IMR-90 (cell line): ENCODE results near the gene FARS2. TPM values are rescaled to one million over a fixed set of nuclear protein-coding genes. Genes with fewer than 3 reads are reported as not detected.

ENCODE experiments used
- ATAC-seq: fragments of 200-7000 bp; cut with Tn5 transposase; 2 replicates; pipeline ENCODE4 v1.9.1; 2020; ENCODE audit warnings: low read depth, mild to moderate bottlenecking, moderate library complexity
- BruUV-seq: library from RNA; stranded (reverse); fragments of 400-500 nt; replicated peaks from 2 replicates; lab custom pipeline; 2021; lab: Mats Ljungman, UMichigan
- CTCF ChIA-PET: fragments of 300-600 bp; formaldehyde crosslinking; extraction: SDS; loops from one replicate; lab custom pipeline; 2021; ENCODE audit warnings: antibody characterized with exemption; lab: Yijun Ruan, JAX
- POLR2A ChIA-PET: fragments of 300-600 bp; sonication (Branson Sonifier 250); formaldehyde crosslinking; loops from one replicate; lab custom pipeline; 2022; ENCODE audit warnings: antibody characterized with exemption; ENCODE audit not compliant: unreplicated experiment; lab: Charles Lee
- DNase-seq: peaks from one replicate; pipeline ENCODE4 v3.0.0; 2013
- H2AFZ ChIP-seq: replicated peaks from 2 replicates; pipeline ENCODE3; 2013; ENCODE audit warnings: low read length, mild to moderate bottlenecking; ENCODE audit not compliant: poor library complexity
- H2AK5ac ChIP-seq: 2 replicates; pipeline ENCODE4 v1.6.1; 2013; ENCODE audit warnings: low read depth, low read length, inconsistent platforms
- H2AK9ac ChIP-seq: replicated peaks from 2 replicates; pipeline ENCODE3; 2013; ENCODE audit warnings: mild to moderate bottlenecking, low read depth, low read length, moderate library complexity; ENCODE audit not compliant: poor library complexity
- H2BK120ac ChIP-seq: 2 replicates; pipeline ENCODE4 v1.6.1; 2013; ENCODE audit warnings: low read depth, low read length, inconsistent platforms
- H2BK15ac ChIP-seq: 3 replicates; pipeline ENCODE4 v1.6.1; 2013; ENCODE audit warnings: low read depth, low read length, inconsistent platforms
- H2BK20ac ChIP-seq: 2 replicates; pipeline ENCODE4 v1.6.1; 2013; ENCODE audit warnings: low read depth, mild to moderate bottlenecking, inconsistent platforms, low read length, moderate library complexity
- H2BK5ac ChIP-seq: 2 replicates; pipeline ENCODE4 v1.6.1; 2013; ENCODE audit warnings: mild to moderate bottlenecking, low read depth, low read length, inconsistent platforms; ENCODE audit not compliant: poor library complexity, severe bottlenecking
- H3K14ac ChIP-seq: replicated peaks from 2 replicates; pipeline ENCODE4 v1.6.1; 2013; ENCODE audit warnings: low read depth, low read length, inconsistent platforms
- H3K18ac ChIP-seq: 2 replicates; pipeline ENCODE4 v1.6.1; 2013; ENCODE audit warnings: low read depth, low read length, control low read depth
- H3K23ac ChIP-seq: 2 replicates; pipeline ENCODE4 v1.6.1; 2013; ENCODE audit warnings: low read depth, low read length, inconsistent platforms
- H3K27ac ChIP-seq: 2 replicates; pipeline ENCODE4 v1.5.1; 2013; ENCODE audit warnings: mild to moderate bottlenecking, control low read depth, low read length; ENCODE audit not compliant: insufficient read depth
- H3K27me3 ChIP-seq: 2 replicates; pipeline ENCODE4 v1.6.1; 2013; ENCODE audit warnings: low read length; ENCODE audit not compliant: control insufficient read depth, insufficient read depth
- H3K36me3 ChIP-seq: 2 replicates; pipeline ENCODE4 v1.6.1; 2013; ENCODE audit warnings: low read length, mixed read lengths; ENCODE audit not compliant: control insufficient read depth, insufficient read depth
- H3K4ac ChIP-seq: 2 replicates; pipeline ENCODE4 v1.6.1; 2013; ENCODE audit warnings: low read depth, low read length, inconsistent platforms
- H3K4me1 ChIP-seq: 2 replicates; pipeline ENCODE4 v1.6.1; 2013; ENCODE audit warnings: low read length, mixed read lengths; ENCODE audit not compliant: control insufficient read depth, insufficient read depth
- H3K4me2 ChIP-seq: 2 replicates; pipeline ENCODE4 v1.6.1; 2013; ENCODE audit warnings: low read depth, mild to moderate bottlenecking, control low read depth, low read length, moderate library complexity
- H3K4me3 ChIP-seq: 2 replicates; pipeline ENCODE4 v1.5.1; 2013; ENCODE audit warnings: low read depth, mild to moderate bottlenecking, control low read depth, low read length, moderate library complexity; ENCODE audit not compliant: insufficient read depth
- H3K56ac ChIP-seq: 2 replicates; pipeline ENCODE4 v1.6.1; 2013; ENCODE audit warnings: low read length, inconsistent platforms; ENCODE audit not compliant: insufficient read depth; ENCODE audit errors: extremely low read depth
- H3K79me1 ChIP-seq, 2 experiments: 2 replicates each; pipeline ENCODE4 v1.6.1; 2013; ENCODE audit warnings: low read length in 2 of 2, inconsistent platforms in 1 of 2, low read depth in 1 of 2
- H3K9ac ChIP-seq: 2 replicates; pipeline ENCODE4 v1.6.1; 2013; ENCODE audit warnings: low read depth, low read length, control low read depth
- H3K9me1 ChIP-seq: 2 replicates; pipeline ENCODE4 v1.6.1; 2013; ENCODE audit warnings: low read length, inconsistent platforms; ENCODE audit not compliant: insufficient read depth
- H3K9me3 ChIP-seq: 2 replicates; pipeline ENCODE4 v1.6.1; 2013; ENCODE audit warnings: low read length; ENCODE audit not compliant: control insufficient read depth, insufficient read depth
- H4K20me1 ChIP-seq: 2 replicates; pipeline ENCODE4 v1.6.1; 2013; ENCODE audit warnings: low read length, inconsistent platforms; ENCODE audit not compliant: insufficient read depth
- H4K5ac ChIP-seq: 2 replicates; pipeline ENCODE4 v1.6.1; 2013; ENCODE audit warnings: mild to moderate bottlenecking, low read depth, low read length, control low read depth
- H4K8ac ChIP-seq, 2 experiments: 2 replicates each; pipeline ENCODE4 v1.6.1; 2013; ENCODE audit warnings: low read depth in 2 of 2, low read length in 2 of 2, control low read depth in 1 of 2, inconsistent platforms in 1 of 2
- H4K91ac ChIP-seq: 2 replicates; pipeline ENCODE4 v1.6.1; 2013; ENCODE audit warnings: low read depth, low read length, inconsistent platforms; ENCODE audit not compliant: insufficient read depth
- BHLHE40 ChIP-seq: fragments of 150-350 bp; IDR thresholded peaks from 2 replicates; pipeline ENCODE4 v1.6.1; 2016; ENCODE audit warnings: mild to moderate bottlenecking, low read depth, low read length
- MAFK ChIP-seq: IDR thresholded peaks from 2 replicates; pipeline ENCODE4 v1.6.1; 2012; ENCODE audit warnings: low read depth, low read length, improper control_type of control experiment
- MXI1 ChIP-seq: IDR thresholded peaks from 2 replicates; pipeline ENCODE4 v1.6.1; 2012; ENCODE audit warnings: low read depth, mild to moderate bottlenecking, low read length, moderate library complexity, borderline replicate concordance
- RAD21 ChIP-seq: IDR thresholded peaks from 2 replicates; pipeline ENCODE4 v1.6.1; 2012; ENCODE audit warnings: low read length, improper control_type of control experiment
- RCOR1 ChIP-seq: IDR thresholded peaks from 2 replicates; pipeline ENCODE4 v1.6.1; 2012; ENCODE audit warnings: mild to moderate bottlenecking, low read length, improper control_type of control experiment; ENCODE audit not compliant: insufficient replicate concordance
- SMC3 ChIP-seq: fragments of 150-350 bp; IDR thresholded peaks from 2 replicates; pipeline ENCODE4 v1.6.1; 2016; ENCODE audit warnings: low read depth, mild to moderate bottlenecking, antibody characterized with exemption, low read length, moderate library complexity
- WGBS, 2 experiments: methylation state at CpG; one replicate each; pipeline versions ENCODE4 v1.1.5 to v1.1.7; 2013; ENCODE audit warnings: missing lambda C conversion rate in 2 of 2; ENCODE audit not compliant: insufficient read length in 1 of 2; ENCODE audit errors: extremely low coverage in 2 of 2; 5-methylcytosine and 5-hydroxymethylcytosine counted together
- dilution Hi-C: fragments of 300-500 bp; cut with HindIII; formaldehyde crosslinking; loops from one replicate; pipeline ENCODE4 v1.14.3; 2018; ENCODE audit warnings: low sequenced_read_pairs; ENCODE audit not compliant: unreplicated experiment
- in situ Hi-C: fragments of 300-500 bp; cut with MboI; formaldehyde crosslinking; loops from 3 replicates; pipeline ENCODE4 v1.14.3; 2019; ENCODE audit warnings: low sequenced_read_pairs, inconsistent platforms, mixed read lengths
- intact Hi-C: fragments of 100-400 bp; cut with micrococcal nuclease; formaldehyde crosslinking; loops from 2 replicates; pipeline ENCODE4 v1.10.0; 2022
- polyA plus RNA-seq, 3 experiments: library from polyadenylated mRNA; depleted of rRNA; stranded (reverse); fragments of >200 nt; gene quantifications; 2 replicates each; pipeline ENCODE4 v1.2.3, GENCODE V29; 2012; ENCODE audit warnings: low replicate concordance in 1 of 3
- total RNA-seq: library from RNA; depleted of rRNA; stranded (reverse); fragments of >200 nt; gene quantifications from 2 replicates; pipeline ENCODE4 v1.2.3, GENCODE V29; 2012
- TF ChIP-seq, protein P1 (sequence below): fragments of 150-350 bp; IDR thresholded peaks from 2 replicates; pipeline ENCODE4 v1.6.1; 2017; ENCODE audit warnings: mild to moderate bottlenecking, antibody characterized with exemption, low read length, low read depth

FARS2 gene
- total and polyA plus RNA-seq, 2 of the 4 experiments (the other 2 are of a cell fraction), result 12.1 to 28.9 TPM

- Histone ChIP-seq H3K27ac (no peak overlapping the region), H3K4me3 (no peak overlapping the region), H2AFZ (no peak overlapping the region), H3K56ac (no peak overlapping the region), H3K9me1 (no peaks in the 10 kb centered on the region), H4K8ac (no peak overlapping the region), H4K20me1 (no peaks in the 10 kb centered on the region), H3K14ac (no peak overlapping the region), H4K5ac (no peak overlapping the region), H3K23ac (no peak overlapping the region), H3K27me3 (no peaks in the 10 kb centered on the region), H2BK5ac (no peak overlapping the region), H3K4ac (no peak overlapping the region), H2AK9ac (no peak overlapping the region), H4K91ac (no peak overlapping the region), H3K4me2 (no peak overlapping the region), H3K9ac (no peak overlapping the region), H3K9me3 (no peaks in the 10 kb centered on the region; the same call in 1 of the 2 replicates), H3K18ac (no peak overlapping the region), H2BK15ac (no peak overlapping the region), H3K36me3 (no peaks in the 10 kb centered on the region), H2BK20ac (no peak overlapping the region), H3K79me1 (no peaks in the 10 kb centered on the region), H2AK5ac (no peak overlapping the region), H2BK120ac (no peak overlapping the region), H3K4me1 (no peaks in the 10 kb centered on the region)
- TF ChIP-seq RCOR1, result no peak
- no peak for TF ChIP-seq MAFK
- TF ChIP-seq, protein P1, sequence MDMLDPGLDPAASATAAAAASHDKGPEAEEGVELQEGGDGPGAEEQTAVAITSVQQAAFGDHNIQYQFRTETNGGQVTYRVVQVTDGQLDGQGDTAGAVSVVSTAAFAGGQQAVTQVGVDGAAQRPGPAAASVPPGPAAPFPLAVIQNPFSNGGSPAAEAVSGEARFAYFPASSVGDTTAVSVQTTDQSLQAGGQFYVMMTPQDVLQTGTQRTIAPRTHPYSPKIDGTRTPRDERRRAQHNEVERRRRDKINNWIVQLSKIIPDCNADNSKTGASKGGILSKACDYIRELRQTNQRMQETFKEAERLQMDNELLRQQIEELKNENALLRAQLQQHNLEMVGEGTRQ, result no peak
- no peak for TF ChIP-seq RAD21
- TF ChIP-seq SMC3, result no peak
- TF ChIP-seq BHLHE40, result no peak
- no peak for TF ChIP-seq MXI1
- POLR2A ChIA-PET, result no interaction called here
- WGBS, 2 experiments, result no CpG with 5 or more reads among the region's 4 CpGs
- BruUV-seq, result no TSS peak
- dilution Hi-C loops, result no loop called here
- DNase-seq, result no peak
- CTCF ChIA-PET, result no interaction called here
- ATAC-seq, result no peak
- intact Hi-C loops, result no loop called here
- in situ Hi-C loops, result no loop called here
Measured at GRCh38 chr6:5811997-5812396, 550.7 kb downstream of the FARS2 start.
